Right lobe of liver (tissue), 6 donors: ENCODE measurements around the gene ZBTB7C. TPM values are rescaled to one million over a fixed set of nuclear protein-coding genes. Genes with fewer than 3 reads are reported as not detected.

Experiments used
- ATAC-seq, 4 donors: fragments of 200-7000 bp; cut with Tn5 transposase; one replicate each; pipeline ENCODE4 v1.9.1; 2020; ENCODE audit warnings: mild to moderate bottlenecking in 4 of 4, moderate library complexity in 4 of 4
- DNase-seq, 3 donors: peaks; one replicate each; pipeline ENCODE4 v3.0.0-alpha.2; 2020
- H3K27ac ChIP-seq, 3 donors: fragments of 200-600 bp; one replicate each; pipeline ENCODE4 v1.8.0; 2022
- H3K27me3 ChIP-seq, 2 donors: fragments of 200-600 bp; one replicate each; pipeline ENCODE4 v1.8.0; 2022
- H3K36me3 ChIP-seq, 4 donors: fragments of 200-600 bp; sonication (generic) in 1 of 4; one replicate each; pipeline versions ENCODE4 v1.5.1 to v1.8.0; 2017 to 2022; ENCODE audit warnings: control low read depth in 1 of 4
- H3K4me1 ChIP-seq, 4 donors: fragments of 200-600 bp; sonication (generic) in 1 of 4; one replicate each; pipeline versions ENCODE4 v1.5.1 to v1.8.0; 2017 to 2022; ENCODE audit warnings: control low read depth in 1 of 4
- H3K4me3 ChIP-seq, 3 donors: fragments of 200-600 bp; one replicate each; pipeline ENCODE4 v1.8.0; 2022
- H3K9me3 ChIP-seq, 4 donors: fragments of 200-600 bp; sonication (generic) in 1 of 4; one replicate each; pipeline versions ENCODE4 v1.5.1 to v1.8.0; 2017 to 2022; ENCODE audit warnings: control low read depth in 1 of 4
- CTCF ChIP-seq, 4 donors: fragments of 200-600 bp in 3 of 4; fragments of 450-650 bp in 1 of 4; IDR thresholded peaks; one replicate each; pipeline versions ENCODE4 v1.5.1 to v1.8.0; 2016 to 2022; ENCODE audit warnings: antibody characterized with exemption in 4 of 4, mild to moderate bottlenecking in 2 of 4
- POLR2A ChIP-seq: fragments of 450-650 bp; IDR thresholded peaks from one replicate; pipeline ENCODE4 v1.6.1; 2017; ENCODE audit warnings: antibody characterized with exemption, mild to moderate bottlenecking
- WGBS: methylation state at CpG from one replicate; pipeline ENCODE4 v1.1.6; 2018; ENCODE audit warnings: low coverage, low lambda C conversion rate; ENCODE audit not compliant: insufficient coverage; ENCODE audit errors: missing lambda C conversion rate; 5-methylcytosine and 5-hydroxymethylcytosine counted together
- intact Hi-C, 2 donors: fragments of 100-400 bp; cut with DNase I; formaldehyde crosslinking; loops; one replicate each; pipeline versions ENCODE4 v1.11.2 to v1.14.1; 2022
- total RNA-seq, 6 experiments: library from RNA; depleted of rRNA in 2 of 6; stranded (reverse); fragments of >200 nt in 2 of 6; fragmentation: NEBNext Ultra II Directional in 3 of 6; extraction: Animal tissue kit (Norgen Biotek cat#: 25700) in 3 of 6; gene quantifications; one replicate each; pipeline versions ENCODE4 v1.1.0 to v1.2.4, GENCODE V29; 2016 to 2023
- donor health status: DM: no; HTN: yes; CAD: no.
- donor health status: DM: no; HTN: no; CAD: no.
- donor health status: DM: no; HTN: no; CAD: no.
- donor health status: DM: no; HTN: yes; CAD: no.
- donor health status: DM: no; HTN: yes; CAD: no.

Gene ZBTB7C
- total RNA-seq, 6 experiments from 2014 or later, result 1.1 to 1.7 (median 1.3) TPM

- TF ChIP-seq CTCF (IDR thresholded peaks at IDR 0.05) (peak; percentile 34 to 51 (median 40)), POLR2A (no peak)
- Histone ChIP-seq H3K36me3 (no peaks in the 10 kb centered on the region), H3K4me3 (no peak overlapping the region), H3K9me3 (no peaks in the 10 kb centered on the region), H3K27me3 (no peaks in the 10 kb centered on the region), H3K27ac (no peak overlapping the region), H3K4me1 (no peaks in the 10 kb centered on the region)
- 60% methylated on average over 1 of the region's 2 CpGs for WGBS
- ATAC-seq (peak; percentile 29 to 58 (median 48)), DNase-seq (peak in 1 of 3 donors; percentile 37)
- intact Hi-C loops, result loop anchor here in 1 of 2 donors (10.0 kb wide), 1 partner anchor 311 kb away; no protein-coding TSS in a partner anchor
Measured at GRCh38 chr18:48345596-48345995, 63.6 kb downstream of the ZBTB7C start.

- ATAC-seq, result no peak
- WGBS, result 84% methylated on average over 6 of the region's 6 CpGs
- no peaks in the 10 kb centered on the region for H3K27me3 ChIP-seq
- H3K4me3 ChIP-seq, result no peak overlapping the region
- no peaks in the 10 kb centered on the region for H3K9me3 ChIP-seq
- H3K27ac ChIP-seq, result no peak overlapping the region
- peaks cover 0 to 5% (median 0%) of the 10 kb centered on the region in 4 donors for H3K4me1 ChIP-seq
- TF ChIP-seq POLR2A (no peak), CTCF (IDR thresholded peaks at IDR 0.05) (no peak)
- DNase-seq, result no peak
- intact Hi-C loops, result loop anchor here in 1 of 2 donors (10.0 kb wide), 1 partner anchor 308 kb away; no protein-coding TSS in a partner anchor
- no peaks in the 10 kb centered on the region for H3K36me3 ChIP-seq
Measured at GRCh38 chr18:48342581-48342980, 66.6 kb downstream of the ZBTB7C start.

DNA sequence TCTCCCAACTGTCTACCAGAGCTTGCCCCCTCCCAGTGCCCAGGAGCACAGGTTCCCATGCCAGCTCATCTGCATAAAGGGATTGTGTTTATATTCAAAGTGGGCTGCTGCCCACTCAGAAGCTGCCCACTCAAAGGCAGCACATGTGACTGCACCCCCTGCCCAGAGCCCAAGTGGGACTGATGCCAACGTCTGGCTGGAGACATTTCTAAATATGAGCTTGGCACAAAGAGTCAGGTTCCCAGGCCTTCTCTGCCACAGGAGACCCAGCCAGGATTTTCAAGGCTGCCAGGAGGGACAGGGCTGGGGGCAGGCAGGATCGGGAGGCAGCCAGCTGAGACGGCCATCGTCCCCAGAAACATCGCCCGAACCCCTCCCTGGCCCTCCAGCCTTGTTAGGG lies 67.1 kb downstream of the ZBTB7C start:
- H3K36me3 ChIP-seq, result no peaks in the 10 kb centered on the region
- H3K27ac ChIP-seq, result no peak overlapping the region
- no peaks in the 10 kb centered on the region for H3K9me3 ChIP-seq
- no peaks in the 10 kb centered on the region for H3K27me3 ChIP-seq
- no peak for TF ChIP-seq CTCF (IDR thresholded peaks at IDR 0.05)
- no peak for TF ChIP-seq POLR2A
- DNase-seq, result no peak
- peaks cover 0 to 5% (median 0%) of the 10 kb centered on the region in 4 donors for H3K4me1 ChIP-seq
- ATAC-seq, result no peak
- no peak overlapping the region for H3K4me3 ChIP-seq
- intact Hi-C loops, result loop anchor here in 1 of 2 donors (10.0 kb wide), 1 partner anchor 307 kb away; no protein-coding TSS in a partner anchor
- WGBS, result 37% methylated on average over 2 of the region's 6 CpGs

DNA sequence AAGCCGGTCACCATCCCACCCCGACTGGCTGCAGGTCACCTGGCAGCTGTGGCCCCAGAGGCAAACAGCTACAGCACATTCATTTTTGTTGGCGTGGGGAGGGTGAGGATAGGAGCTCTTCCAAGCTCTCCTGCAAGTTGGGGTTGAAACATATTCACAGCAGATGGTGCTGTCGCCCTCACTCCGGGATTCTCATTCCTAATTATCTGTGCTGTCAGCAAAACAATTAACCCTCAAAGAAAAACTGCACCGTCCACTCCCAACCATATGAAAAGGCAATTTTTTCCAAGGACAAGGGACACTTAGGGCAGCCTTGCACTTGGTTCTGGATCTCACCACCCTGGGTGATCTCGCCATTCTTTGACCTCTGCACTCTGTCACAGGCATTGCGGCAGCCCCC lies 68.6 kb downstream of the ZBTB7C start:
- intact Hi-C loops, result loop anchor here in 1 of 2 donors (10.0 kb wide), 1 partner anchor 306 kb away; no protein-coding TSS in a partner anchor
- no peaks in the 10 kb centered on the region for H3K9me3 ChIP-seq
- no peaks in the 10 kb centered on the region for H3K36me3 ChIP-seq
- WGBS, result 63% methylated on average over 7 of the region's 8 CpGs
- H3K4me1 ChIP-seq, result peaks cover 0 to 5% (median 0%) of the 10 kb centered on the region in 4 donors
- no peak overlapping the region for H3K27ac ChIP-seq
- ATAC-seq (no peak), DNase-seq (no peak)
- no peak overlapping the region for H3K4me3 ChIP-seq
- TF ChIP-seq CTCF (IDR thresholded peaks at IDR 0.05) (no peak), POLR2A (no peak)
- H3K27me3 ChIP-seq, result no peaks in the 10 kb centered on the region
